VCaP (cell line): Measurements from ENCODE around the gene PRR18.

Experiments used
- H3K27ac ChIP-seq: fragments of 450-650 bp; 2 replicates; pipeline ENCODE4 v1.5.1; 2017
- TF ChIP-seq, protein P1 (sequence below): fragments of 450-650 bp; conservative IDR thresholded peaks from 2 replicates; pipeline ENCODE4 v1.5.1; 2017; ENCODE audit warnings: mild to moderate bottlenecking, moderate library complexity

PRR18 gene

DNA sequence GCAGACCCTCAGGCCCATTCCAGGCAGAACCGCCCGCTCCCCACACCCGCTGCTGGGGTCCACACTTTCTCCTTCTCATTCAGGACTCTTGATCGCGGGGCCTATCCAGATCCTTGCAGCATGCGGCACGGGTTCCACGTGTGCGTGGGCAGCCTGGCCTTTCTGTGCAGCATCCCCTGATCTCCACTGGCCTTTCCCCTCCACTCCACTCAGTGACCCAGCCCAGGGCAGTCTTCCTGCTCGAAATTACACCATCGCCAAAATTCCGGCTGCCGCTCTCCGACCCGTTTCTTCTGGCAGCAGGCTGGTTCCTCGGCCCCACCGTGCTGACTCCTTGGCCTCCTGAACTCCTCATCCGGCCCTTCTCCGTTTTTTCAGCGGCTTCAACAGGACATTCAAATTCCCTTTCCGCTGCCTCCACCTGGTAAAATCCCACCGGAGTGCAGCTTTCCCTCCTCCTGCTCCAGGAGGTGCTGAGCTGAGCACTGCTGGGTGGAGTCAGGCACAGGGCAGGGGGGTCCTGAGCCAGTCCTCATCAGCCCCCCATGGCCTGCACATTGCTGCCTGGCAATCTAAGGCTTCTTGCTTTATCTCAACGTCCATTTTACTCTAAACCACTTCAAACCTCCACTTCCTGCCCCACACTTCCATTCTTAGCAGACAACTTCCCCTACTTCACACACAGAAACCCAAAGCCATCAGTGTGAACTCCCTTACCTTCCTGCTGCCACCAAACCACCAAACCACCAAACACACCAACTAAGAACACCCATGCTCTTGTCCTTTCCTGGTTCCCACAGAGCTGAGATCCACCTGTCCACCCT lies 25.2 kb upstream of the PRR18 start:
- TF ChIP-seq, protein P1, sequence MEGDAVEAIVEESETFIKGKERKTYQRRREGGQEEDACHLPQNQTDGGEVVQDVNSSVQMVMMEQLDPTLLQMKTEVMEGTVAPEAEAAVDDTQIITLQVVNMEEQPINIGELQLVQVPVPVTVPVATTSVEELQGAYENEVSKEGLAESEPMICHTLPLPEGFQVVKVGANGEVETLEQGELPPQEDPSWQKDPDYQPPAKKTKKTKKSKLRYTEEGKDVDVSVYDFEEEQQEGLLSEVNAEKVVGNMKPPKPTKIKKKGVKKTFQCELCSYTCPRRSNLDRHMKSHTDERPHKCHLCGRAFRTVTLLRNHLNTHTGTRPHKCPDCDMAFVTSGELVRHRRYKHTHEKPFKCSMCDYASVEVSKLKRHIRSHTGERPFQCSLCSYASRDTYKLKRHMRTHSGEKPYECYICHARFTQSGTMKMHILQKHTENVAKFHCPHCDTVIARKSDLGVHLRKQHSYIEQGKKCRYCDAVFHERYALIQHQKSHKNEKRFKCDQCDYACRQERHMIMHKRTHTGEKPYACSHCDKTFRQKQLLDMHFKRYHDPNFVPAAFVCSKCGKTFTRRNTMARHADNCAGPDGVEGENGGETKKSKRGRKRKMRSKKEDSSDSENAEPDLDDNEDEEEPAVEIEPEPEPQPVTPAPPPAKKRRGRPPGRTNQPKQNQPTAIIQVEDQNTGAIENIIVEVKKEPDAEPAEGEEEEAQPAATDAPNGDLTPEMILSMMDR = no peak
- no peak overlapping the region for H3K27ac ChIP-seq

DNA sequence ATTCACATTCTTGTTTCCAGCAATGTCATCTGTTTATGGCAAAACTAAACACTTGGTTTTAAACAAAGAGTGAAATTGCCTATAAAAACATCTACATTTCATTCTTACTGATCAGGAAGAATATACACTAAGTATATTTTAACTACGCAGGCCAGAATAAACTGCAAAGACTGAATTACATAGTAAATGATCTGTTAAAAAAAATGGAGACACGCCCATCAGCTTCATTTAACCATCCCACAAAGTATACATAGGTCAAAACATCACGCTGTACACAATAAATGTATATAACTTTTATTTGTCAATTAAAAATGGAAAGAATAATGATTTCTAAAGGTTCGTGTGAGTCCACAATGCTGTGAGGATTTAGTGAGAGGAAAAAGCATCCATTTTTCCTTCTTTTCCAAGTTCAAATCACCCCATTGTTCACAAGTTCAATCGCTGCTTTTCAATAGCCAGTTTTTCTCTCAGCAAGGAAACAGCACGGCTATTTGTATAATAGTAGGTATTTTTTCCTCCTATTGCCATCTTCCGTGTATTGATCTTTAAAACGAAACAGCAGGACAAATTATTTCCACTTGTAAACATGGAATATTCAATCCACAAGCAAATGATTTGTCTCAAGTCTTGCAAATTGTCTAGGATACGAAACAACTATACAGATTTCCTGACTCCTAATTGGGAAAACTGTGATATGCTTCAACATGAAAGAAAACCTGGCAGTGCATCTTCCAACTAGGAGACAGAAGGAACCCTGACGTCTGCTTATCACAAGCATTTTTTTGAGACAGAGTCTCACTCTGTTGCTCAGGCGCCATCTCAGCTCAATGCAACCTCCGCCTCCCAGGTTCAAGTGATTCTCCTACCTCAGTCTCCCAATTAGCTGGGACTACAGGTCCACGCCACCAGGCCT lies 23.6 kb upstream of the PRR18 start:
- TF ChIP-seq, protein P1 = no peak
- no peak overlapping the region for H3K27ac ChIP-seq

DNA sequence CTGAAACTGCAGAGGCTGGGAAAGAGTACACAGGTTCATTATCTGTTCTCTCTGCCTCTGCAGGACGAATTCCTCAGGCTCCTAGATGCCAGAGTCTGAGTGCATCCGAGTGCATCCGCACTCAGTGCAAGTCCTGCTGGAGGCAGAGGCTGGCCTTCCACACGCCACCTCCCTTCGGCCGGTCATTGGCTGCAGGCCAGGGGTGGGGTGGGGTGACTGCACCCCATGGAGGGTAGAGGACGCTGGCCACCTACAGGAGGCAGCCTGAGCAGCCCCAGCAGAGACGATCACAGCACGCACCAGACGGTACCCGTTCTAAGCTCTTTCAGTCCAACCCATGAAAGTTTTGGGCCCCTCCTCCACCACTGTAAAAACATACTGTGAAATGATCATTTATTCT lies 22.4 kb upstream of the PRR18 start:
- TF ChIP-seq, protein P1 = no peak
- no peak overlapping the region for H3K27ac ChIP-seq

DNA sequence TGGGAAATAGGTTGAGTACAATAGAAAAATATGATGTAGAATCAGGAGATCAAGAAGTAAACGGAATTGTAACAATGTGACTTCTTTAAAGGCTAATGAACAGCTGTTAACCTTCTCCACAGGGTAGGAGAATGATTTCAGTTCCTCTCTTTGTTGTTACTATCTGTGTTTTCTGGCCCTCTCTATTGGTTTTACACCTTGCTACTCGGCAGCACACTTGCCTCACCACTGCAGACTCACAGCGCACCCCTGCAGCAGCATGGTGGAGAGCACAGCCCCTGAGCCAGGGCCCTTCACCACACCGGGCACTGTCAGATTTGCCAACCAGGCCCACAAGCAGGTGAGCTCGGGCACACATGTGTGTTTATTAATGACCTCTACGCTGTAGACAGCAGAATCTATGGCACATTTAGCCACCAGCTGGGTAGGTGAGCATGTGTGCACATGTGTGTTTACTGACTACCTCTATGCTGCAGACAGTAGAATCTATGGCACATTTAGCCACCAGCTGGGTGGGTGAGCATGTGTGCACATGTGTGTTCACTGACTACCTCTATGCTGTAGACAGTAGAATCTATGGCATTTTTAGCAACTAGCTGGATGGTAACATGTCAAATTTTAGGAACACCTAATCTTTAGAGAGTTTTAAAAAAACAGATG lies 17.3 kb upstream of the PRR18 start:
- no peak overlapping the region for H3K27ac ChIP-seq
- TF ChIP-seq, protein P1 = no peak

DNA sequence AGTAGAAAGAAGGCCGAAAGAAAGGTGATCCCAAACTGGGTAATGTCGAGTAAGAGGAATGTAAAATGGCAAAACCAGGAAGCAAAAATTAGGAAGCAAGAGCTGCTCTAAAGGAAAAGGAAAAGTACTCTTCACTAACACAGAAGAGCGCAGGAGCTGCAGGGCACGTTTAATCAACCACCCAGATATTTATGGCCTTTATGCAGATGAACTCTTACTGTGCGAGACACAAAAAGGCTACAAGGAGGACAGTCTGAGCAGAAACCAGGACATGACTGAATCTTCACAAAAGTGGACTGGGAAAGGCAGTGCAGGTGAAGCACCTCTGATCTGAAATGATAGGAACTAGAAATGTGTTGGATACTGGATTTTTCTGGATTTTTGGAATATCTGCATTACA lies 15.2 kb upstream of the PRR18 start:
- H3K27ac ChIP-seq = no peak overlapping the region
- TF ChIP-seq, protein P1 = no peak

DNA sequence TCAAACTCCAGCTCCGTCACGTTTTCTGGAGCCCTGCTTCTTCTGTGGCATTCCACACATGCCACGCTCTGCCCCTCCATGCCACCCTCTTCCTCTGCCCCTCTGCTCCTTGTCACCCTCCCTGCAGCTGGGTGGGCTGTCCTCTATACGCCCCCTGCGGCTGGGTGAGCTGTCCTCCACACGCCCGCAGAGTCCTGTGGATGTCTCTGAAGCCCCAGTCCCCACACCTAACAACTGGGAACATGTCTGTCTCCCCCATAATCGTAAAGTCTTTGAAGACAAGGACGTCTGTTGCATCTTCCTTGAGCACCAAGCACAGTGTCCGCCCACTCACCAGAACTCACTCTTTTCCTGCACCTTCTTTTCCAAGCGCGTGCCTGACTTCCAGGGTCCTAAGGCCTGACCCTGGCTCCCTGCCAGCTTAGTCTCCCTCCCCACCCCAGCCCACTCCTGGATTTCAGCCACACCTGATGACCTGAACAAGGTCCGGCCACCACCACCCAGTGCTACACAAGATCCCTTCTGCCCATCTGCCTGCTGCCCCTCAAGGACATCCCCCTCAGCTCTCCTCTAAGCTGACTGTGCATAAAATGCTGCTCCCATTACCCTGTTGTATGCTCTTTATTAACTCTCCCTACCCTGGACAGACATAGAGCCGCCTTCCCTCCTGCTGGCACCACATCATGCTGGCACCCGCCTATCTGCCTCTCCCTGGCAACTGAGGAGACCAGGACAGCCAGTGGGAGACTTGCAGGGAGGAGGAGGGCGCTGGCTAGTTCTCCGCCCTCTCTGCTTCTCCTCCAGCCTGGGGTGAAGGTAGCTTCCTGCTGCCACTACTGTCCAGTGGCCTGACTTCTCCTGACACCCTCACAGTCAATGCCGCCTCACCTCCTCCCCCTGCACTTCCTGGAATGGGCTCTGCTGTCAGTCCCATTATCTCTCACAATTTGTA lies 10.7 kb upstream of the PRR18 start:
- no peak overlapping the region for H3K27ac ChIP-seq
- TF ChIP-seq, protein P1 = no peak
